ENCODE measurements around the gene ZKSCAN5. TPM values are rescaled to one million over a fixed set of nuclear protein-coding genes. Genes with fewer than 3 reads are reported as not detected.

Gene ZKSCAN5
- total RNA-seq, 1 experiment from 2014 or later: 13.3 TPM

- Mint-ChIP-seq H3K36me3 (ENCODE audit: insufficient read depth, unreplicated experiment) (no peaks in the 10 kb centered on the region), H3K27me3 (ENCODE audit: insufficient read depth, unreplicated experiment) (peaks cover 7% of the 10 kb centered on the region), H3K9me3 (ENCODE audit: unreplicated experiment) (no peaks in the 10 kb centered on the region), H3K4me1 (ENCODE audit: low read depth, unreplicated experiment) (no peaks in the 10 kb centered on the region), H3K4me3 (ENCODE audit: unreplicated experiment) (no peak overlapping the region), H3K27ac (ENCODE audit: unreplicated experiment) (no peak overlapping the region)
- no peaks in the 10 kb centered on the region for H3K36me3 ChIP-seq (ENCODE audit: control insufficient read depth, insufficient read depth, low read length)
- no TSS peak for BruUV-seq (replicated peaks)
- CTCF ChIA-PET: no interaction called here
- DNase-seq: no peak
- no peaks in the 10 kb centered on the region for H3K9me3 ChIP-seq
- POLR2A ChIA-PET: interaction anchor here (0.6 kb wide), 1 partner anchor 39 kb away, joined by 13 read pairs; no protein-coding TSS in a partner anchor
- H3K4me3 ChIP-seq (ENCODE audit: low read depth, low read length): no peak overlapping the region
- intact Hi-C loops (cut with micrococcal nuclease; ENCODE audit: unreplicated experiment): no loop called here
- no peaks in the 10 kb centered on the region for H3K27me3 ChIP-seq (replicated peaks; ENCODE audit: control insufficient read depth, insufficient read depth, low read length)
- H3K4me1 ChIP-seq: no peaks in the 10 kb centered on the region
- no peak for TF ChIP-seq CTCF (IDR thresholded peaks at IDR 0.05; ENCODE audit: insufficient read depth in 1 of 2, low read depth in 1 of 2, low read length in 1 of 2, severe bottlenecking in 1 of 2, unreplicated experiment in 1 of 2)
Observed at GRCh38 chr7:99573257-99573656, 68.8 kb downstream of the ZKSCAN5 start.

- Histone ChIP-seq H3K9me3 (no peaks in the 10 kb centered on the region), H3K36me3 (ENCODE audit: control insufficient read depth, insufficient read depth, low read length) (no peaks in the 10 kb centered on the region), H3K4me3 (ENCODE audit: low read depth, low read length) (no peak overlapping the region), H3K27me3 (replicated peaks; ENCODE audit: control insufficient read depth, insufficient read depth, low read length) (no peaks in the 10 kb centered on the region), H3K4me1 (no peaks in the 10 kb centered on the region)
- no peak for DNase-seq
- Mint-ChIP-seq H3K9me3 (ENCODE audit: unreplicated experiment) (no peaks in the 10 kb centered on the region), H3K27ac (ENCODE audit: unreplicated experiment) (no peak overlapping the region), H3K27me3 (ENCODE audit: insufficient read depth, unreplicated experiment) (peaks cover 7% of the 10 kb centered on the region), H3K36me3 (ENCODE audit: insufficient read depth, unreplicated experiment) (no peaks in the 10 kb centered on the region), H3K4me3 (ENCODE audit: unreplicated experiment) (no peak overlapping the region), H3K4me1 (ENCODE audit: low read depth, unreplicated experiment) (no peaks in the 10 kb centered on the region)
- POLR2A ChIA-PET: no interaction called here
- no peak for TF ChIP-seq CTCF (IDR thresholded peaks at IDR 0.05; ENCODE audit: insufficient read depth in 1 of 2, low read depth in 1 of 2, low read length in 1 of 2, severe bottlenecking in 1 of 2, unreplicated experiment in 1 of 2)
- no TSS peak for BruUV-seq (replicated peaks)
- CTCF ChIA-PET: no interaction called here
- intact Hi-C loops (cut with micrococcal nuclease; ENCODE audit: unreplicated experiment): no loop called here
Observed at GRCh38 chr7:99576251-99576650, 71.8 kb downstream of the ZKSCAN5 start.

- Mint-ChIP-seq H3K4me1 (ENCODE audit: low read depth, unreplicated experiment) (no peaks in the 10 kb centered on the region), H3K4me3 (ENCODE audit: unreplicated experiment) (peak overlapping the region; percentile 72), H3K36me3 (ENCODE audit: insufficient read depth, unreplicated experiment) (no peaks in the 10 kb centered on the region), H3K9me3 (ENCODE audit: unreplicated experiment) (no peaks in the 10 kb centered on the region), H3K27ac (ENCODE audit: unreplicated experiment) (no peak overlapping the region), H3K27me3 (ENCODE audit: insufficient read depth, unreplicated experiment) (peaks cover 5% of the 10 kb centered on the region)
- no peak overlapping the region for H3K4me3 ChIP-seq (ENCODE audit: low read depth, low read length)
- no peak for TF ChIP-seq CTCF (IDR thresholded peaks at IDR 0.05; ENCODE audit: insufficient read depth in 1 of 2, low read depth in 1 of 2, low read length in 1 of 2, severe bottlenecking in 1 of 2, unreplicated experiment in 1 of 2)
- intact Hi-C loops (cut with micrococcal nuclease; ENCODE audit: unreplicated experiment): no loop called here
- H3K4me1 ChIP-seq: no peaks in the 10 kb centered on the region
- no peaks in the 10 kb centered on the region for H3K27me3 ChIP-seq (replicated peaks; ENCODE audit: control insufficient read depth, insufficient read depth, low read length)
- H3K36me3 ChIP-seq (ENCODE audit: control insufficient read depth, insufficient read depth, low read length): no peaks in the 10 kb centered on the region
- BruUV-seq (replicated peaks): no TSS peak
- DNase-seq: no peak
- no peaks in the 10 kb centered on the region for H3K9me3 ChIP-seq
- CTCF ChIA-PET: no interaction called here
- POLR2A ChIA-PET: no interaction called here
Observed at GRCh38 chr7:99579281-99579955, 75.0 kb downstream of the ZKSCAN5 start.

All from Caco-2 (cell line).